ENCODE results near the gene PPM1L. TPM values are rescaled to one million over a fixed set of nuclear protein-coding genes. Genes with fewer than 3 reads are reported as not detected.

PPM1L gene
- total RNA-seq, 1 experiment from 2014 or later, result 13.2 TPM

GRCh38 chr3:160735826-160736225 is 20.2 kb upstream of the PPM1L start:
- no TSS peak for BruUV-seq (replicated peaks)
- Histone ChIP-seq H3K4me1 (ENCODE audit: control insufficient read depth in 1 of 2, insufficient read depth in 2 of 2, low read length in 2 of 2) (no peaks in the 10 kb centered on the region), H4K20me1 (ENCODE audit: insufficient read depth) (no peaks in the 10 kb centered on the region), H3K27ac (ENCODE audit: low read depth, low read length) (no peak overlapping the region), H3K4me2 (ENCODE audit: low read length) (no peak overlapping the region), H3K4me3 (replicated peaks in 1 of 2; ENCODE audit: low read depth in 1 of 2, low read length in 2 of 2) (no peak overlapping the region), H3K9me3 (ENCODE audit: control insufficient read depth in 1 of 2, insufficient read depth in 1 of 2, low read depth in 1 of 2, low read length in 2 of 2) (no peaks in the 10 kb centered on the region), H3K9me2 (ENCODE audit: insufficient read depth) (no peaks in the 10 kb centered on the region), H3K9ac (ENCODE audit: low read length) (no peak overlapping the region), H3K36me3 (ENCODE audit: control insufficient read depth in 1 of 2, insufficient read depth in 2 of 2, low read length in 2 of 2) (no peaks in the 10 kb centered on the region), H2AFZ (ENCODE audit: low read depth, low read length, poor library complexity, severe bottlenecking) (no peak overlapping the region), H3K27me3 (ENCODE audit: insufficient read depth, low read length) (no peaks in the 10 kb centered on the region), H3K79me2 (ENCODE audit: insufficient read depth, low read length) (no peaks in the 10 kb centered on the region)
- ChIA-PET CTCF (no interaction called here), RAD21 (ENCODE audit: low non-redundant PET in 1 of 2, low total read pairs in 2 of 2, uncharacterized antibody in 2 of 2, unreplicated experiment in 2 of 2) (no interaction called here), POLR2A (no interaction called here)
- TF ChIP-seq POLR2A (IDR thresholded peaks at IDR 0.05; ENCODE audit: borderline replicate concordance, extremely low read depth, insufficient read depth, insufficient read length) (no peak), YY1 (IDR thresholded peaks at IDR 0.05; ENCODE audit: extremely low read depth, insufficient replicate concordance, low read depth, low read length) (no peak), EZH2phosphoT487 (IDR thresholded peaks at IDR 0.05; ENCODE audit: borderline replicate concordance) (no peak), ZNF274 (IDR thresholded peaks at IDR 0.05; ENCODE audit: low read depth, low read length) (no peak), TCF7L2 (IDR thresholded peaks at IDR 0.05; ENCODE audit: borderline replicate concordance, extremely low read depth, insufficient read depth, insufficient read length) (no peak), CTCF (IDR thresholded peaks at IDR 0.05 in 2 of 3, conservative IDR thresholded peaks at IDR 0.05 in 1 of 3; ENCODE audit: borderline replicate concordance in 1 of 3, insufficient read depth in 1 of 3, low read depth in 2 of 3, low read length in 2 of 3) (no peak), EZH2 (IDR thresholded peaks at IDR 0.05) (no peak), SP1 (IDR thresholded peaks at IDR 0.05; ENCODE audit: low read depth) (no peak), SRF (IDR thresholded peaks at IDR 0.05; ENCODE audit: low read depth) (no peak), MAX (IDR thresholded peaks at IDR 0.05) (no peak), JUND (IDR thresholded peaks at IDR 0.05) (no peak), CEBPB (IDR thresholded peaks at IDR 0.05; ENCODE audit: low read depth) (no peak), ELF1 (IDR thresholded peaks at IDR 0.05; ENCODE audit: borderline replicate concordance, low read depth) (no peak), ZBTB33 (IDR thresholded peaks at IDR 0.05; ENCODE audit: extremely low read depth, insufficient replicate concordance, low read length) (no peak)
- no peak for ATAC-seq
- intact Hi-C loops (cut with micrococcal nuclease), result no loop called here
- no peak for DNase-seq (ENCODE audit: low read depth, low spot score)

All from HCT116 (cell line).